ENCODE data around the gene SAMMSON. TPM values are rescaled to one million over a fixed set of nuclear protein-coding genes. Genes with fewer than 3 reads are reported as not detected.

SAMMSON gene
- total RNA-seq, 3 donors from 2014 or later = not detected

DNA sequence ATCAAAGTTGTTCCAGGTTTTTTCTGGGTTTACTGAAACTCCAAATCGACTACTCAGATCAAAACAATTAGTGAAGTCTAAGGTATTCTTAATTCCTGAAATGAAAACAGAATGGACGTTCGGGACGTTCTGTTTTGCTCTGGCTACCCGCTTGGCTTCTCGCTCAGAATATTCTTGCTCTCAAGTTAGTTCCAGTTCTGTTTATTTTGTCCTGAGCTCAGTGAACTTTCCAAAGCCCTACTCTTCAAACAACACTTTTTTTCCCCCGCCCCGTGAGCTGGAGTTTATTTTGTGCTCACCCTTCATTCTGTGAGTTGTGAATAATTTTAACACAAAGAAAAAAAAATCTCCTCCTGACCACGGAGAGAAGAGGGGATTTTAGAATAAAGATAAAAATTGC, 72.6 kb downstream of the SAMMSON start:
- H3K4me3 ChIP-seq = no peak overlapping the region
- no peaks in the 10 kb centered on the region for H3K36me3 ChIP-seq (ENCODE audit: low read depth)
- DNase-seq = no peak
- intact Hi-C loops (cut with DNase I, micrococcal nuclease) = no loop called here
- TF ChIP-seq, protein P1, sequence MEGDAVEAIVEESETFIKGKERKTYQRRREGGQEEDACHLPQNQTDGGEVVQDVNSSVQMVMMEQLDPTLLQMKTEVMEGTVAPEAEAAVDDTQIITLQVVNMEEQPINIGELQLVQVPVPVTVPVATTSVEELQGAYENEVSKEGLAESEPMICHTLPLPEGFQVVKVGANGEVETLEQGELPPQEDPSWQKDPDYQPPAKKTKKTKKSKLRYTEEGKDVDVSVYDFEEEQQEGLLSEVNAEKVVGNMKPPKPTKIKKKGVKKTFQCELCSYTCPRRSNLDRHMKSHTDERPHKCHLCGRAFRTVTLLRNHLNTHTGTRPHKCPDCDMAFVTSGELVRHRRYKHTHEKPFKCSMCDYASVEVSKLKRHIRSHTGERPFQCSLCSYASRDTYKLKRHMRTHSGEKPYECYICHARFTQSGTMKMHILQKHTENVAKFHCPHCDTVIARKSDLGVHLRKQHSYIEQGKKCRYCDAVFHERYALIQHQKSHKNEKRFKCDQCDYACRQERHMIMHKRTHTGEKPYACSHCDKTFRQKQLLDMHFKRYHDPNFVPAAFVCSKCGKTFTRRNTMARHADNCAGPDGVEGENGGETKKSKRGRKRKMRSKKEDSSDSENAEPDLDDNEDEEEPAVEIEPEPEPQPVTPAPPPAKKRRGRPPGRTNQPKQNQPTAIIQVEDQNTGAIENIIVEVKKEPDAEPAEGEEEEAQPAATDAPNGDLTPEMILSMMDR (IDR thresholded peaks at IDR 0.05) = no peak
- H3K4me1 ChIP-seq (ENCODE audit: low read depth) = no peaks in the 10 kb centered on the region
- ATAC-seq = no peak
- no peaks in the 10 kb centered on the region for H3K9me3 ChIP-seq

DNA sequence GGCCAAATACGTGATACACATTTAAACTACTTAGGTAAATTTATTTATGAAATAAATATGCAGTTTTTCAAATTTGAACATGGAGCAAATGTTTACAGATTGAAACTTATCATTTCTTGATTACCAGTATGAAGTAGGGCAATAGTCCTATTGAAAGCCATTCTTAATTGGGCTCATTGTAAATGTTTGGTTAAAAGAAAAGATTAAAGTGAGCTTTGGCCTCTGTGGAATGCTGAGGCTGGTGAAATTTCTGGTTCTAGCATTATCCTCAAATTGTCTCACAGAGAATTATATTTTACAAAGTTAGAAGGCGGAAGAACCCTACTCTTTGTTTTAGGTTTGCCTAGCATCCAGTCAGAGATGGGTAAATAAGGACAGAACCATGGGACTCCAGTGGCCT, 73.2 kb downstream of the SAMMSON start:
- TF ChIP-seq, protein P1 (IDR thresholded peaks at IDR 0.05) = no peak
- Histone ChIP-seq H3K36me3 (ENCODE audit: low read depth) (no peaks in the 10 kb centered on the region), H3K9me3 (no peaks in the 10 kb centered on the region), H3K4me1 (ENCODE audit: low read depth) (no peaks in the 10 kb centered on the region), H3K4me3 (no peak overlapping the region)
- no peak for DNase-seq
- intact Hi-C loops (cut with DNase I, micrococcal nuclease) = no loop called here
- no peak for ATAC-seq

DNA sequence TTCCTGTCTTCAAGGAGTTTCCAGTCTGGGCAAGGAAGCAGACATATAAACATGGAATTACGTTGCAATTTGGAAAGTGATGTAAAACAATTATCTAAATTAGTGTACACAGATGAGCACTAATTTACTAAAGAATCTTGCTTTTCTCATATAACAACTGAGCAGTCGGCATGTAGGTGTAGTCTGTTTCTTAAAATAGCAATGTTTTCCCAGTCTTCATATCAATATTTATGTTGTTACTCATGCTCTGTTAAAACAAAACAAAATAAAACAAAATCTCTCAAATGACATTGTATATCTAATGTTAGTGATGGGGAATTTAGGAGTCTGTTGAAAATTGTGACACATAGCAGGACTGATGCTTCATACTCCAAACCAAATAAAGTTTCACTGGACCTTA, 75.6 kb downstream of the SAMMSON start:
- Histone ChIP-seq H3K4me3 (no peak overlapping the region), H3K4me1 (ENCODE audit: low read depth) (no peaks in the 10 kb centered on the region), H3K9me3 (no peaks in the 10 kb centered on the region), H3K36me3 (ENCODE audit: low read depth) (no peaks in the 10 kb centered on the region)
- intact Hi-C loops (cut with DNase I, micrococcal nuclease) = no loop called here
- DNase-seq (no peak), ATAC-seq (no peak)
- TF ChIP-seq, protein P1 (IDR thresholded peaks at IDR 0.05) = no peak

DNA sequence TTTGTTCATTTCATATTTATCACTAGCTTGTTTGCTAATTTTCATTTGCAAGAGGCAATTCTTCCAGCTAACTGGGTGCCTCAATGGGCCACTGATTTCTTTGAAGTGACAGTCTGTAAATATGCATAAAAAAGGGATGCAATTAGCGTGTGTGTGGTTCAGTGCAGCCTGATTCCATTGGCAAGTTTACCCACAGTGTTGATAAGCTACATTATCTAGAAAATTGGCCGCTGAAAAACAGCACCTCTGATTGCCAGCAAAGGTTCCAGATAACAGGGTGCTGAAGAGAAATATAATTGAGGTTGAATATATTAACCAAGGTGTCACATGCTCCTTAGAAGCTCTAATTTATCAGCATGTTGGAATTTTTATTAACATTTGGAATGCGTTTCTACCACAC, 76.9 kb downstream of the SAMMSON start:
- DNase-seq = no peak
- Histone ChIP-seq H3K4me3 (no peak overlapping the region), H3K4me1 (ENCODE audit: low read depth) (no peaks in the 10 kb centered on the region), H3K36me3 (ENCODE audit: low read depth) (no peaks in the 10 kb centered on the region), H3K9me3 (no peaks in the 10 kb centered on the region)
- ATAC-seq = no peak
- TF ChIP-seq, protein P1 (IDR thresholded peaks at IDR 0.05) = no peak
- intact Hi-C loops (cut with DNase I, micrococcal nuclease) = no loop called here

DNA sequence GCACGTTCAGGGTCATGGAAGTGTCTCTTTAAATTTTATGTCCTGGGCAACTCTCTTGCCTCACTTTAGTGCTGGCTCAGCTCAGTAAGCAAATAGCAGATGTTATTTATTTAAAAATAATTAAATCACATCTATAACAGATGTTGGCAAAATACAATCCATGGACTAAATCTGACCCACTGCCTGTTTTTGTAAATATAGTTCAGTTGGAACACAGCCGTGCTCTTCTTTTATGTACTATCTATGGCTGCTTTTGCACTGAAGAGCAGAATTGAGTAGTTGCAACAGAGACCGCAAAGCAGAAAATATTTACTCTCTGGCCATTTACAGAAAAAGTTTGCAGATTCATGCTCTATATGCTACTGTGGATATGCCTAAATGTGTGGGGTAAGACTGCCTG, 79.2 kb downstream of the SAMMSON start:
- DNase-seq (no peak), ATAC-seq (no peak)
- intact Hi-C loops (cut with DNase I, micrococcal nuclease) = no loop called here
- Histone ChIP-seq H3K4me3 (no peak overlapping the region), H3K9me3 (no peaks in the 10 kb centered on the region), H3K4me1 (ENCODE audit: low read depth) (no peaks in the 10 kb centered on the region), H3K36me3 (ENCODE audit: low read depth) (no peaks in the 10 kb centered on the region)
- TF ChIP-seq, protein P1 (IDR thresholded peaks at IDR 0.05) = no peak

DNA sequence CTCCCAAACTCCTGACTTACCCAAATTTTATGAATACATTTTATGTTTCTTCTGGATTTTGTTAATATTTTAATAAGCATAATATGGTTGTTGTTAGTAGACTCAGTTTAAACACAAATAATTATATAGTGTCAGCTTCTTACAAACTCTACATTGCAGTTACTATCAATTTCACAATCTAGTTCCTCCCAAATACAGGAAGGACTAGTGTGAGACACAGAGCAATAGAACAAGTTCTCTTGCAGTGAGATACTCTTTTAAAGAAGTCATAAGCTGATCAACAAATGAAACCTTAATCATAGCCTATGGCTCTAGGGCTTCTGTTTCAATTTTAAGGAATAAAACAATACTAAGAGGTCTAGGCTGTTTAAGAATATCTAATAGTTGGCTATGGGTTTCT, 86.1 kb downstream of the SAMMSON start:
- TF ChIP-seq, protein P1 (IDR thresholded peaks at IDR 0.05) = no peak
- Histone ChIP-seq H3K4me1 (ENCODE audit: low read depth) (no peaks in the 10 kb centered on the region), H3K36me3 (ENCODE audit: low read depth) (no peaks in the 10 kb centered on the region), H3K9me3 (no peaks in the 10 kb centered on the region), H3K4me3 (no peak overlapping the region)
- intact Hi-C loops (cut with DNase I, micrococcal nuclease) = no loop called here
- no peak for DNase-seq
- ATAC-seq = no peak
